ENCODE data around the gene ALPL.
"Not testable (repeated sequence)": the region's sequence is repeated elsewhere in the genome, so short reads cannot be mapped to it uniquely, and the experiment has no call there.

ALPL gene

DNA sequence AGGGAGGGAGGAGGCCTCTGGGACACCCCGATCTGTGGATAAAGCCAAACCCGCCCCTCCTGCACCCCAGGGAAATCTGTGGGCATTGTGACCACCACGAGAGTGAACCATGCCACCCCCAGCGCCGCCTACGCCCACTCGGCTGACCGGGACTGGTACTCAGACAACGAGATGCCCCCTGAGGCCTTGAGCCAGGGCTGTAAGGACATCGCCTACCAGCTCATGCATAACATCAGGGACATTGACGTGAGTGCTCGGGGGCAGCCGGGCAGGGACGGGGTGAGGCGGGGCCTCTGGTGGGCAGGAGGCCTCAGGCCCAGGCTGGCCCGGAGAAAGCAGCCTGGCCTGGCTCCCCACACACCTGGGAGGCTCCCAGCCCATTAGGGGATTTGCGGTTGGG lies 54.7 kb downstream of the ALPL start:
- DNase-seq, result no peak

- DNase-seq, result no peak
These were observed 55.4 kb downstream of the ALPL start for GRCh38 chr1:21564521-21565095.

DNA sequence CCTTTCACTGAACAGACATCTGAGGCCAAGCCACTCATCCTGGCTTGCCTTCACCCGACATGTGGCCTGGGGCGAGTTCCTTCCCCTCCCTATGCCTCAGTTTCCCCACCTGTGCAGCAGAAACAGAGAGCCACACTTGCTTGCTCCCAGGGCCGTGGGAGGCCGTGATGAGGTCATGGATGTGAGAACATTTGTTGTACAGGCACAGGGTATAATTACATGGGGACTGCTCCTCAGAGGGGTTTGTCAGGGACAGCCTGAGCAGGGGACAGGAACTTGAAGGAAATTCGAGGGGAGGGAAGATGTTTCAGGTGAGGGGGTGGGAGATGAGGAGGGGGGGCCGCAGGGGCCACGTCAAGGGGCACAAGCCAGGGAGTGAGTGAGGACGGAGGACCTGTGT lies 56.1 kb downstream of the ALPL start:
- no peak for DNase-seq

- not testable (repeated sequence) for DNase-seq
These were observed 57.1 kb downstream of the ALPL start for GRCh38 chr1:21566361-21566760.

DNA sequence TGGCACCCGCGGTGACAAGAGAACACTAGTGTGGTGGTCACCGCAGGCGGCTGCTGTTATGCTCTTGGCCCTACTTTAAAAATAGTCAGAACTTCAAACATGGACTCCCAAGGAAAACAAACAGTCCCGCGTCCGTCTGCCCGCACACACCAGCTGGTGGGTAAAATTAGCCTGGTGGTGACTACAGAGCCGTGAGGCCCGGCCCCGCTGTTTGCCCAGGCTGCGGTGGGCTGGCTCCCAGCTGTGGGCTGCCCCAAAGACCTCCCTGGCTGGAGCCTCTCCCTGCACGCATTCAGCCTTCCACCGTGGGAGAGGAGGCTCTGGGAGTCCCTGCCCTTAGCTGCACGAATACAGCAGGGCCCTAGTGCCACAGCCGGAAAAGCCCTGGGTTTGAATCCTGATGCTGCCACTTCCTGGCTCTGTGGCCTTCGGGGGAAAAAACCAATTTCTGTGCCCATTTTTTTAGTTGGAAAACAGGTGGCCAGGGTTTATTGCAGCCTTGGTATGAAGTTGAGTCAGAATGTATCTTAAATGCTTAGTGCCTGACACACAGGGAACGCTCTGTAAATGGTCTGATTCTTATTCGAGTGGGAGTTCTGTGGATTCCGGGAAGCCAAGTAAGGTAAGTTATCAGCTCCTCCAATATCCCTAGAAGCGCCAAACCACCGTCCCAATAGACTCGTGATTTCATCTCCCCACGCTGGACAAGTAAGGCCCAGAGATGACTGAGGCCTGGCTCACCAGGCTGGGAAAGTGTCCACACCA lies 58.2 kb downstream of the ALPL start:
- peak; percentile 69 for DNase-seq

GRCh38 chr1:21568006-21568746 lies 59.0 kb downstream of the ALPL start:
- DNase-seq, result peak; percentile 50

DNA sequence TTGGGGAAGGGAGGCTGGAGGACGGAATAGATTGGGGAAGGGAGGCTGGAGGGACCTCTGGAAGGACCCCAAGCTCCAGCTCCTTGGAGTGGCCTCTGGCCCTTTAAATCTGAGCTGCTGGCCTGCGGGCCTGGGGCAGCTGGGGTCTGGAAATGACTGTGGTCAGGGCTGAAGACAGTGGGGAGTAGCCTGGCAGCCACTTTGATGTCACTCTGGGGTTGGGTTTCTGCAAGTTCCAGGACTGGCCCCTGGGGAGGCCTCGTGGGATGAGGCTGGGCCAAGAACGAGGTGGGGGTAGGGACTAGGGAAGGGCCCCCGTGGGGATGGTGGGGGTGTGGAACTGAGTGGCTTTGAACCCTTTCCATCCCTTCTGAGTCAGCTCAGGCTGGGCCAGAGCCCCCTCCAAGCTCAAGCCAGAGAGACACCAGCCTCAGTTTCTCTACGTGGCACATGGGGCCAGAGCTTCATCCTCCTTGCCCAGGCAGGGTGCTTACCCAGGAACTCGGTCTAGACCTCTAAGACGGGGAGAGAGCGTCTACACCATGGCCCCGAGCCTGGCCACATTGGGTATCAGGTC lies 59.7 kb downstream of the ALPL start:
- no peak for DNase-seq

GRCh38 chr1:21569820-21570527 lies 60.8 kb downstream of the ALPL start:
- DNase-seq, result no peak

GRCh38 chr1:21570528-21570875 lies 61.3 kb downstream of the ALPL start:
- DNase-seq, result no peak

DNA sequence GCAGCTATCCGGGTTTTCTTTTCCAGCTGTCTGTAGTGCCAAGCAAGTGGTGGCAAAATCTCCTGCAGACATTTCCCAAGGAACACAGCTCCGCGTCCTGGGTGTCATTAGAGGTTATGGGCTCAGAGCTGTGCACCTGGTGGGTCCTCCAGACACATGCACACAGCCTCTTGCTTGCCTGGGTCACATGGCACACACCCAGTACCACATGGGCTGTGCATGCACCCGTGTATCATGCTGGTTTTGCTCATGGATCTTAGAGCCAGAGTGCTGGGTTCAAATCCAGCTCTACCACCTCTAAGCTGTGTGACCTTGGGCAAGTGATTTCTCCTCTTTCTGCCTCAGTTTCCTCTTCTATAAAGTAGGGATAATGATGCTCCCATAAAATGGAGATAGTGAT lies 61.7 kb downstream of the ALPL start:
- DNase-seq, result no peak

GRCh38 chr1:21572221-21572620 lies 63.0 kb downstream of the ALPL start:
- no peak for DNase-seq

DNA sequence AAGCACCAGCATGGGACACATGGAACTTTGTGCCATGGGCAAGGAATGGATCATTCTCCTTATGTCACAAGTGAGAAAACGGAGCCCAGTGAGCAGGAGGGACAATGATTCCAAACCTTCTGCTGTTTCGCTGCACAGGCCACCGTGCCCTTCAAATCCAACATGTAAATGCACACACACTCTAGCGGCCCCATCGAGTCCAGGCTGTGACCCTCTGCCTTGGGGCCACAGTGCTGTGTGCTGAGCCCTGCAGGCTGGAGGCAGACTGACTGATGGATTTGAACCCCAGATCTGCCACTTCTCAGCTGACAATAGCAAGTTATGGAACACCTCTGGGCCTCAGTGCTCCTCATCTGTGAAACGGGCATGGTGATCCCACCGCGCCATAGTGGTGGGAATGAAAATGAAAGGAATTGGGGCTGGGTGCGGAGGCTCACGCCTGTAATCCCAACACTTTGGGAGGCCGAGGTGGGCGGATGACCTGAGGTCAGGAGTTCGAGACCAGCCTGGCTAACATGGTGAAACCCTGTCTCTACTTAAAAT lies 63.6 kb downstream of the ALPL start:
- DNase-seq, result no peak

GRCh38 chr1:21573475-21573874 lies 64.3 kb downstream of the ALPL start:
- DNase-seq, result no peak

- DNase-seq, result peak; percentile 68
These were observed 64.8 kb downstream of the ALPL start for GRCh38 chr1:21573971-21574465.

DNA sequence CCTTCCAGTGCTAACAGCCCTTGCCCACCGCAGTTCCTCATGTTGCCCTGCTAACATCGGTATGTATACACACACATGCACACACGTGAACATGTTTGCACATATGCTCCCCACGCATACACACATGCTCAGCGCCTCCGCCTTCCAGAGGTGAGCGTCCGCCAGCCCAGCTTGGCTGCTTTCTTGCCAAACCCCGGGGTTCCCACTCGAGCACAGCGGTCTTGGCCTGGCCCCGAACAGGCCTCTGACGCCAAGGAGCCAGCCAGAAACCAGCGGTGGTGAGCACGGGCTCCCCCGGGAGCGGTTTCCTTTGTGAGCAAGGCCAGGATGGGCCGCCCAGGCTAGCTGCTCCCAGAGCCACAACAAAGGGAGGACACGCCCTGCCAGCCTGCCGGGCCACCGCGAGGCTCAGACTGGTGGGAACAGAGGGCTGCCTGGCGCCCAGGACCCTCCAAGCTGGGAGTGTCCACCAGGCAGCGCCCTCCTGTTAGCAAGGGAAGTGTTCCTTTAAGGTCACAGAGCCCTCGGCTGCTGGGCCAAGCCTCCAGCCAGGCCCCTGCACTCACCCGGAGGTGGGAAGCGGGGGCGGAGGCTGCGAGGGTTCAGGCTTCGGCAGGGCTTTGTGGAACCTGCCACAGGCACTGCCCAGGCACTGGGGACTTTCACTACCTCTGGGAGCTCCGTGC lies 65.4 kb downstream of the ALPL start:
- DNase-seq, result no peak

DNA sequence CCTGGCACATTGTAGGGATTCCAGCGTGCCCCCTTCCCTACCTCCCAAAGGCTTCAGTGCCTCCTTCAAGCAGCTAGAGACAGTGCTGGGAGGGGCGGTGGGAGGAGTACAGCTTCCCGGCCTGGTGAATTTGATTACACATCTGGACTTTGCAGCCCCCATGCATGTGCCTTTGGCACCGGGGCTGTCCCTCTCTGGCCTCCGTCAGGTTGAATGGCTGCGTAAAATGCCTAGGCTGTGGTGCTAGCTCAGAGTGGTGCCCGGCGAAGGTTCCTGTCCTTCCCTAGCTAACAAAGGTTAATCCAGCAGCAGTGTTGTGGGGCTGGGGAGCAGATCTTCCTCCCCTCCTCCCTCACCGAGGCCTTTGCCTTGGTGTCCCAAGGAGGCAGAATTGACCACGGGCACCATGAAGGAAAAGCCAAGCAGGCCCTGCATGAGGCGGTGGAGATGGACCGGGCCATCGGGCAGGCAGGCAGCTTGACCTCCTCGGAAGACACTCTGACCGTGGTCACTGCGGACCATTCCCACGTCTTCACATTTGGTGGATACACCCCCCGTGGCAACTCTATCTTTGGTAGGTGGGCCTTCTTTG lies 66.2 kb downstream of the ALPL start:
- DNase-seq, result no peak

GRCh38 chr1:21576031-21576797 lies 67.0 kb downstream of the ALPL start:
- no peak for DNase-seq

DNA sequence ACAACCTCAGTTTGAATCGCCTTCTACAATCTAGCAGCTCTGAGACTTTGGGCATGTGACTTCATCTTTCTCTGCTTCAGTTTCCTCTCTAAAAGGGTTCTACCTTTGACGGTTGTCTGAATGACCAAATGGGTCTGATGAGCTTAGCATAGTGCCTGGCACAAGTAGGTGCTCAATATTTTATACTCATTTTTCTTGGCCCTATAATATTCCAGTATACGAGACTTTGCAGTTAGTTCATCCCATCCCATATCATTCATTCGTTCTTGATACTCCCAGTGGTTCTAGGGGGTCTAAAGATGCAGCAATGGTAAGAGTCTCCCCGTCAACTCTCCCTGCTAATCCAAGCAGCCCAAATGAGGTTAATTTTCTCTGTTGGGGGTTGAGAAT lies 67.6 kb downstream of the ALPL start:
- DNase-seq, result no peak

- no peak for DNase-seq
These were observed 68.1 kb downstream of the ALPL start for GRCh38 chr1:21577324-21577723.

DNA sequence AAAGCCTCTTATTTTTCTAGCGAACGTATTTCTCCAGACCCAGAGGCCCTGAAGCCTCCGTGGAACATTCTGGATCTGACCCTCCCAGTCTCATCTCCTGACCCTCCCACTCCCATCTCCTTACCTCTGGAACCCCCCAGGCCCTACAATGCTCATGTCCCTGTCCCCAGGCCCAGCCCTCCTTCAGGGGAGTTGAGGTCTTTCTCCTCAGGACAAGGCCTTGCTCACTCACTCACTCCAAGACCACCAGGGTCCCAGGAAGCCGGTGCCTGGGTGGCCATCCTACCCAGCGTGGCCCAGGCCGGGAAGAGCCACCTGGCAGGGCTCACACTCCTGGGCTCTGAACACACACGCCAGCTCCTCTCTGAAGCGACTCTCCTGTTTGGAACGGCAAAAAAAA lies 68.7 kb downstream of the ALPL start:
- no peak for DNase-seq

- no peak for DNase-seq
These were observed 70.6 kb downstream of the ALPL start for GRCh38 chr1:21579791-21580190.

Measured in EL (cell line).